ENCODE measurements around the gene TRAFD1. TPM values are rescaled to one million over a fixed set of nuclear protein-coding genes. Genes with fewer than 3 reads are reported as not detected.

The TRAFD1 gene
- total and polyA plus RNA-seq, 9 of the 15 experiments (the other 6 are each of a cell fraction or from before 2014, with no cell fraction given) = 41.3 to 85.5 (median 54.5) TPM

- no TSS peak for BruUV-seq (replicated peaks)
- Histone ChIP-seq H3K9me3 (replicated peaks; ENCODE audit: control insufficient read depth, insufficient read depth, low read depth, low read length) (no peaks in the 10 kb centered on the region), H3K4me1 (replicated peaks in 1 of 2; ENCODE audit: control insufficient read depth in 2 of 2, insufficient read depth in 2 of 2, low read length in 2 of 2) (peaks cover 28 to 34% of the 10 kb centered on the region in 2 experiments), H4K20me1 (replicated peaks; ENCODE audit: control insufficient read depth, insufficient read depth, low read length) (no peaks in the 10 kb centered on the region), H3K36me3 (ENCODE audit: control insufficient read depth, insufficient read depth, low read length) (no peaks in the 10 kb centered on the region), H3K4me3 (no peak overlapping the region), H3K9me1 (ENCODE audit: control insufficient read depth, insufficient read depth, low read length) (no peaks in the 10 kb centered on the region), H2AFZ (ENCODE audit: low read depth, low read length) (peak overlapping the region; percentile 73), H3K79me2 (ENCODE audit: control insufficient read depth, insufficient read depth, low read length) (peaks cover 17% of the 10 kb centered on the region), H3K27ac (ENCODE audit: extremely low read depth, low read depth, low read length) (no peak overlapping the region), H3K9ac (ENCODE audit: insufficient read depth in 1 of 2, low read depth in 2 of 2, low read length in 2 of 2) (peak overlapping the region in 1 of 2 experiments; percentile 3; a peak in 1 of 4 replicates), H3K27me3 (ENCODE audit: control insufficient read depth in 2 of 2, insufficient read depth in 2 of 2, low read length in 2 of 2) (no peaks in the 10 kb centered on the region), H3K4me2 (ENCODE audit: insufficient read depth, low read length) (no peak overlapping the region)
- DNase-seq (ENCODE audit: extremely low read depth in 1 of 4, low spot score in 3 of 4) (peak in 1 of 4 experiments; percentile 20), FAIRE-seq (no peak), ATAC-seq (no peak)
- TF ChIP-seq ZSCAN29 (IDR thresholded peaks at IDR 0.05) (no peak), ZNF263 (CRISPR knock-in tag; IDR thresholded peaks at IDR 0.05; ENCODE audit: borderline replicate concordance) (no peak), ZNF76 (CRISPR knock-in tag; IDR thresholded peaks at IDR 0.05; ENCODE audit: borderline replicate concordance) (no peak), ELK1 (CRISPR knock-in tag; IDR thresholded peaks at IDR 0.05) (no peak), RBM15 (IDR thresholded peaks at IDR 0.05; ENCODE audit: insufficient read depth, low read length) (no peak), BCL6 (CRISPR knock-in tag; IDR thresholded peaks at IDR 0.05) (no peak), ZFP30 (CRISPR knock-in tag; IDR thresholded peaks at IDR 0.05; ENCODE audit: borderline replicate concordance) (no peak), BRCA1 (IDR thresholded peaks at IDR 0.05) (no peak), BRCA1 (CRISPR knock-in tag; IDR thresholded peaks at IDR 0.05) (no peak), TEAD4 (IDR thresholded peaks at IDR 0.05; ENCODE audit: low read length) (no peak), TEAD4 (CRISPR knock-in tag; IDR thresholded peaks at IDR 0.05; ENCODE audit: borderline replicate concordance) (no peak), KAT2B (IDR thresholded peaks at IDR 0.05; ENCODE audit: low read depth, low read length) (no peak), MEF2D (tag; conservative IDR thresholded peaks at IDR 0.05; ENCODE audit: low read depth) (no peak), SMC3 (conservative IDR thresholded peaks at IDR 0.05; ENCODE audit: insufficient read depth, low read depth, low read length) (no peak)
- TF ChIP-seq, protein P1, sequence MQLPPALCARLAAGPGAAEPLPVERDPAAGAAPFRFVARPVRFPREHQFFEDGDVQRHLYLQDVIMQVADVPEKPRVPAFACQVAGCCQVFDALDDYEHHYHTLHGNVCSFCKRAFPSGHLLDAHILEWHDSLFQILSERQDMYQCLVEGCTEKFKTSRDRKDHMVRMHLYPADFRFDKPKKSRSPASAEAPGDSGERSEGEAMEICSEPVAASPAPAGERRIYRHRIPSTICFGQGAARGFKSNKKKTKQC (CRISPR knock-in tag; IDR thresholded peaks at IDR 0.05) = no peak
- in situ Hi-C loops (cut with MboI) = no loop called here
- POLR2A ChIA-PET = interaction anchor here (0.8 to 1.9 kb wide), 6 partner anchors 10 to 280 kb away, joined by 3 to 13 read pairs (median 4); partner anchors contain the start of genes MAPKAPK5 and NAA25
- WGBS (ENCODE audit: insufficient coverage, low coverage, missing lambda C conversion rate) = 55% methylated on average over 11 of the region's 11 CpGs
- CTCF ChIA-PET (ENCODE audit: low intra/inter-chr PET ratio) = no interaction called here
- intact Hi-C loops (cut with micrococcal nuclease) = no loop called here
These were observed 3.4 kb upstream of the TRAFD1 start for GRCh38 chr12:112121780-112122565.
